22Rv1 (cell line): Measurements from ENCODE around the gene PACS1.

Source experiments
- CTCF ChIP-seq: fragments of 450-650 bp; IDR thresholded peaks from 2 replicates; pipeline ENCODE4 v1.5.1; 2017; ENCODE audit warnings: mild to moderate bottlenecking
- ZFX ChIP-seq: fragments of 450-650 bp; IDR thresholded peaks from 2 replicates; pipeline ENCODE4 v1.6.1; 2017; ENCODE audit warnings: antibody characterized with exemption, borderline replicate concordance

GRCh38 chr11:66216911-66217310 is 146.8 kb downstream of the PACS1 start:
- TF ChIP-seq CTCF (no peak), ZFX (no peak)
